Amniotic epithelial cell (primary cell): ENCODE data around the gene OR6V1.

Experiments
- DNase-seq: peaks from one replicate; pipeline ENCODE4 v3.0.0-alpha.2; 2010; ENCODE audit warnings: low read depth

OR6V1 gene, protein sequence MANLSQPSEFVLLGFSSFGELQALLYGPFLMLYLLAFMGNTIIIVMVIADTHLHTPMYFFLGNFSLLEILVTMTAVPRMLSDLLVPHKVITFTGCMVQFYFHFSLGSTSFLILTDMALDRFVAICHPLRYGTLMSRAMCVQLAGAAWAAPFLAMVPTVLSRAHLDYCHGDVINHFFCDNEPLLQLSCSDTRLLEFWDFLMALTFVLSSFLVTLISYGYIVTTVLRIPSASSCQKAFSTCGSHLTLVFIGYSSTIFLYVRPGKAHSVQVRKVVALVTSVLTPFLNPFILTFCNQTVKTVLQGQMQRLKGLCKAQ

DNA sequence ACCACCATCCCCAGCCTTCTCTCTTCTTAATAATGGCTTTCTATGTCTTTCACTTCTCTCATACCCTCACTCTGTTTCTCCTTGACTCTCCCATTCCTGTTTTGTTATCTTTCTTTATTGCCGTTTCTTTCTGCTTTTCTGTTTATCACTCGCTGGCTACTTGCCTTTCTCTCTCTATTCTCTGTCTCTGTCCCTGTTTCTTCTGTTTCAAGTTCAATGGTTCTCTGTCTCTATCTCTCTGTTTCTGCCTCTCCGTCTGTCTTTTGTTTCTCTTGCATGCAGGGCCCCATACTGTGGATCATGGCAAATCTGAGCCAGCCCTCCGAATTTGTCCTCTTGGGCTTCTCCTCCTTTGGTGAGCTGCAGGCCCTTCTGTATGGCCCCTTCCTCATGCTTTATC is at the start of gene OR6V1:
Gene OR6V1 (plus strand): TSS at position 301 of the 400 bp plus-strand sequence. CDS start 0 bp downstream, at position 301.
- DNase-seq = no peak

DNA sequence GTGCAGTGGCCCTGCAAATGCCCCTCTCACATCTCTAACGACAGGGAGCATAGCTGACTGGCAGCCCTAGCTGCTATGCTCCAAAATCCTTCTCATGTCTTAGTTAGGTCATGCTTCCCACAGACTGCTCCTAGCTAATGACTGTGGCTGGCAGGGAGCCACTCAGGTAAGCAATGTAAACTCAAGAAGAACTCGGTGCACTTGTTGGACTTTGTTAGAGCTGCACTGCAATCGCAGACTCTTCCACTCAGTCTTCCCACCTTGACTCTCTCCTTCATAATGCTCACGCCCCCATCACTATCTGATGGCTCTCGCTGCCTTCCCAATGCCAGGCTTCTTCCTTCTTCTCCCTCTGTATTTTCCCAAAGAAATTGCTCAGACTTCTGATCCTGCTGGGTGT is 49.2 kb upstream of the OR6V1 start:
- no peak for DNase-seq

DNA sequence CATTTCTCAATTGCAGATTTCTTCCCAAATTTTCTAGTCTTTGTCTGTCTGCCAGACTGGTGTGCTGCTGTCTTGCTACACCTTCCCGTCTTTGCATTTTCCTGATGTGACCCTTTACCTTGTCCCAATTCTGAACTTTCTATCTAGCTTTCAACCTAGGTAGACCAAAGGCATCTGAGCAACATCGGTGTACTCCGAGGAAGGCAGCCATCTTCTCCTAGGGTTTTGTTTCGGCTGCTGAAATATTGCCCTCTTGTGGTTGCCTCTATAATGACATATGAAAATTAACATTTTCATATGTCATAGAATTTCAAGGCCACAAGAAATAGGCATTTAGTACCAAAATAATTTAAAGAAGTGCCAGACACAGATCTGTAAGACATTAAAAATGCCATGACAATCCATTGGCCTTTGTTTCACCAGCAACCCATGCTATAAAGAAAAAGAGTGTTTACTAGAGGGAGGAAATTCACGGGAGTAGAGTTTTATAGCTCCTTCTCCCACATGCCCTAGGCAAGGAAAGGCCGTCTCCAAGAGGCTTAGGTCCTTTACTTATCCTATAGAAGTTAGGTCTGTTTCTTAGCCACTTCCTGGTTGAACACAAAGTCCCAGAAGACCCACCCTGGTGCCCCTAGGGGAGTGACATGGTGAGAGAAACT is 48.6 kb upstream of the OR6V1 start:
- DNase-seq = peak; percentile 36

DNA sequence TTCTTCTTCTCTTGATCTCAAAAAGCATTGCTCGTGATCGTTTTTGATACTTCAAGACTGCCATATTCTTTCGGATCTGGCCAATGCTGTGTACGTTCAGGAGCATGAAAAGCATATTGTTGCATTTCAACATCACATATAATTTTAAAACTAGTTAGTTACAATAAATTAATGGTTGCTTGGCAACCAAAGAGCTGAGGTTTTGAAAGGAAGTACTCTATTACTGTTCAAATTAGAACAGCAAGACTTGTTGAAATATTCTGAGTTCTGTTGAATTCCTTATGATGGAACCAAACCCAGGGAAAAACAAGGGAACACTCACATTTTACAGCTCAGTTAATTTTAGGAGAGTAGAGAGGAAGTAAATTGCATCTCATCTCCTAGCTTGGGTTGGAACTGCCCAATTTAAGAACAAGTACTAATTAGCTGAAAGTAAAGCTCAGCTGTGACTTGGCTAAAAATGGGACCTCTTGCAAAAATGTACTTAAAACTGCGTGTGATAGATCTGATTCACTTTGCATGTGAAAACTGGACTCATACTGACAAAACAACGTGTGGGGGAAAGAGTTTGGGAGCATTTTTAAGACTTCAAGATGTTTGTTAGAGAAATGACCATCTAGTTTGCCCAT is 46.4 kb upstream of the OR6V1 start:
- no peak for DNase-seq

DNA sequence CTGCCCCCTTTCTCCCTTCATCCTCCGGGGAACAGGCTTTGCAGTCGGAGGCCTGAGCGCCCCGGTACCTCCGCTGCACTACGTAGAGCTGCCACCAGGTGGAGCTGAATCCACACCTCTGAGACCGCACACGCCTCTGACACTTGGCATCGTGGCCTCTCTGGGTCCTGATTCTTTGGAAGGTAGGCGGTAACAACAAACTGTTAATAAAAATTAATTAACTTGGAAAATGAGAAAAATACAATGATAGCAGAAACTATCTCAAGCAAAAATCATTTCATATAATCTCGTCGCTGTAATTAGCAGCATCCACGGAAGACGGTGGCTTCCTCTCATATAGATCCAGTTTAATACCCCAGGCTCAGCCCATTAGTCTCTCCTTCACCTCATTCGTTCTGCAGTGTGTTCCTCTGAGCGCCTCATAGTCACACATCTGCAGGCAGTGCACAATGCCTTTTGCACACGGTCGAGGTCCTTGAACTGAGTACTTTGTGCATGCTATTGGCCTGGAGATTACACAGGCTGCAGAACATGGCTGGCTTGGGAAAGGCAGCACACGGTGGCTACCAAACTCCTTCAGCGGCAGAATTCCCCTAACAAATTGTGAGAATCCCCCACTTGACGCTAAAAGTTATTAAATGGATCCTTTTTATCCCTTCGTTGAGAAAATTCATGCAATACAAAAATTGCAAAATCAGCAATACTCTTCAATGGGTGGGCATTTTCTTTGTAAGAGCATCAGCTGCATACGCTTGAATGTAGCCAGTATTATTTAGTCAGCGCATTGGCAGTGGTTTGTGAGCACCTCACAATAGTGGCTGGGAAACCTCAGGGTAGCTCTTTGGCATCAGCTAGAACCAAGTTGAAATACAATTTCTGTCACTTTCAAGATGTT is 43.9 kb upstream of the OR6V1 start:
- DNase-seq = peak; percentile 42

DNA sequence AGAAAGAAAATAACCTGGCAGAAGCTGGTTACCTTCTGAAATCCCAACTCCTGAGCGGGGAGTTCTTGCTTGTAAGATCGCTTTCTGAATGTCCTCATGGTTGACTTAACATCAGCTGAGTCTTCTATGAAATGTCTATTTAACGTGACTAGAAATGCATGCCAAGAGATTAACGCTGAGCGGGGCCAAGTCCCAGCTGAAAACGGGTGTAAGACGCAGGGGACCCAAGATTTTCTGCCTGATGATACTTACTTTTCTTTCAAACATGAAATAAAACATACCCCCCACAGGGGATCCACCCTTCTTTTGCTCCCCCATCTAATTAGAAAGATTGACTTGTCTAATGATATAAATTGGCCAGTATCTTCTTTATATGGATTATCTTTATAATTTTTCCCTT is 40.1 kb upstream of the OR6V1 start:
- no peak for DNase-seq

DNA sequence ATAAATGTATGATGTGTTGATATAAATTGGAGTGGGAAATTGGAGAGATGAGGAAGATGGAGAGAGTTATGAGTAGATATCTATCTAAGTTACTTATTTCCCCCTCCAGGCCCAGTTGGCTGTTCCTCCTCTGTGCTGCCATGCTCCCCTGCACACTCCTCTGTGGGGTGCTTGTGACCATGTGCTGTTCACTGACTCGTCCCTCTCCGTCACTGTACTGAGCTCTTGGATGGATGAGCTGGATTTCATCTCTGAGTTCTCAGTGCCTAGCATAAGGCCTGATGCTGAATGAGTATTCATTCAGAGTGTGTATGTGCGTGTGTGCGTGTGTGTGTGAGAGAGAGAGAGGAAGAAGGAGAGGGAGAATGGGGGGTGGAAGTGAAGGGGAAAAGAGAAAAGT is 39.7 kb upstream of the OR6V1 start:
- DNase-seq = no peak

DNA sequence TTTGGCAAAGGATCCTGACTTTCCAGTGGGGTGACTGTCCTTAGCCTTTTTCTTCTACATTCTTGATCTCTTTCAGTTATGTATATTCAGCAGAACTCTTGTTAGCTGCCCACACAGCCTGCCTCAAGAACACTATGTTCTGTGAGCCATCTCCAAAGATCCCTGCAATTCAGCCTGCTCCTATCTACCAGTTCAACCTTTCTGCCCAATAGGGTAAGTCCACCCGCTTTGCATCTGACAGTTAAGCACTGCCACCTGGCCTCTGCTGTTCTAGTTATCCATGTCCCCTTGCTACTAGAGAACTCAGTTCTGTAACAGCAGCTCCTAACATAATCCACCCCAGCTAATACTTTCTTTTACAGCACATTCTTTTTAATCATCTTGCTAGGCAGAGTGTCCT is 38.7 kb upstream of the OR6V1 start:
- DNase-seq = peak; percentile 58

DNA sequence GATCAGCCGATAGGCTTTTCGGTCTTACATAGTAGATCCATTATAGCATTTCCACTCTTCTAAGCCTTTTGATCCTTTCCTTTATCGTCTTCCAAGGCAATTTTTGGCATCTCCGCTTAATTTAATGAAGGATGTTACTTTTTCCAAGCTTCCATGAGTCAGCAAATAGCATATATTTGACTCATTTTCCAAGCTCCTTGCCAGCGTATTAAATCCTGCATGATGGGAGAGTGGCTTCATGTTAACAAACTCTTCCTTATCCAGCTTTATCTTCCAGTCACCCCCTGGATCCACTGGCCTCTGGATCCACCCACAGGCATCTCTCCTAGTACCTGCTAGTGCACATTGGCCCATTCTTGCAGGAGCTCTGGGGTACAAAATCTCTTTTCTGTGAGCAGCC is 38.2 kb upstream of the OR6V1 start:
- DNase-seq = peak; percentile 87

DNA sequence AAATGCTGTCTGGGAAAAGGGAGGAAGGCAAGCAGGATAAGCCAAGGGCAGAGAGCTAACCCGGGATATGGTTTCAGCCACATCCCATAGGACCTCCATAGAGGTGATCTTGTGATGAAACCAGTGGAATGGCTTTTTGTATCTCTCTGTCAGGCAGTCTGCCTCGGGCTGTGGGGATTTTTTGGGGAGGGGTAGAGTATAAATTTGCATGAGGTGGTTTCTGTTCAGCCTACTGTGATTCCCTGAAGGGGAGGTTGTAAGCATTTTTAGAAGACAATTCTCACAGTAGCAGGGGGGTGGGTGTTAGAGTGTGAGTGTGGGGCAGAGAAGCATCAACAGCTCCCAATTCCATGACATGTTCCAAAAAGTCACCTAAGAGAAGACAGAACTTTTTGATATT is 37.1 kb upstream of the OR6V1 start:
- no peak for DNase-seq

DNA sequence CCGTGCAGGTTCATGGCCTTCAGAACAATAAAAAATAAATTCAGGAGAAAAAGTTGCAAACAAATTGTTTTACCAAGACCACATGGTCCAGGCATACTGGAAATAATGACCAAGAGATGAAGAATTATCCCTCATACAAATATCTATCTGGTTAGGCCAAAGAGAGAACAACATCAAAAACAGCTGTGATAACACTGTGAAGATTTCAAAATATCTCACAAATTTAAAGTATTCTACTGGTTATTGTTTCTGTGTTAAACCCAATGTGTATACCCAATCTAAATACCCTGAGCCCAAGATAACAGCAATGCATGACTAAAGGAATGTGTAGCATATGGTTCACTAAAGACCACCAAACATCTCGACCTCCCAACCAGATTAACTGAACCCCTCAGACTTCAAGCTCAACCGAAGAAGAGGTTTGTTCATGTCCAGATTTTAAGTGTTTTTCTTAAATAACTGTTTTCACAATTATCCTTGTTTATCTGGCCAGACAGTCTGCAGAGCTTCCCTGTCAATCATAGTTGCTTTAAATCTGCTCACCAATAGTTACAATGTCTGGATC is 36.1 kb upstream of the OR6V1 start:
- DNase-seq = peak; percentile 8

DNA sequence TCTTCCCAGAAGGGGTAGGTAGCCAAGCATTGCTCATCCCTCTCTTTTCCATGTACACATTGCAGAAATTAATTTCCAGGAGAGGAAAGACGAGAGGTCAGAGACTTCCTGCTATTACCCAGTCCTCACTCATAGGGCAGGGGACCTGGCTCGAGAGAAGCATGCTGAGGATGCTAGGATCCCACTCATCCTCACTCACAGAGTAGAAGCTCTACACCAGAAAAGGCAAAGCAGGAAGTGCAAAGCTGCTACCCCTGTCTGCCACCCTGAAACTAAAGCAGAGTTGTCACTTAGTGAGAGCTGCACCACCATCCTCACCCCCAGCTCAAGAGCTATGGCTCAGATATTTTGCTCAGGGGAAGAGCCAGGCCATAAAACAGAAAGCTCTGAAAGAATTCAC is 35.1 kb upstream of the OR6V1 start:
- no peak for DNase-seq

DNA sequence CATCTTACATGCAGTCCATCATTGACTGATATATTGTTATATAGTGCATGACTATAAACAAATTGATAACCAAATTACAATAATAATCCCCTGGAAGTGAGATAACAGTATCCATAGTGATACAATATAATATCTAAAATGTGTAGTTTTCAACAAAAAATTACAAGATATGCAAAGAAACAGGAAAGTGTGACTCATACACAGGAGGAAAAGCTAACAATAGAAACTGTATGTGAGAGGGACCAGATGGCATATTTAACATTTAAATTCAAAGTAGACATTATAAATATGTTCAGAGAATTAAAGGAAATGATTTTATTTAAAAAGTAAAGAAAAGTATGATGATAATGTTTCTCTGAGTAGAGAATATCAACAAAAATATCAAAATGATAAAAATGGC is 33.2 kb upstream of the OR6V1 start:
- DNase-seq = no peak

DNA sequence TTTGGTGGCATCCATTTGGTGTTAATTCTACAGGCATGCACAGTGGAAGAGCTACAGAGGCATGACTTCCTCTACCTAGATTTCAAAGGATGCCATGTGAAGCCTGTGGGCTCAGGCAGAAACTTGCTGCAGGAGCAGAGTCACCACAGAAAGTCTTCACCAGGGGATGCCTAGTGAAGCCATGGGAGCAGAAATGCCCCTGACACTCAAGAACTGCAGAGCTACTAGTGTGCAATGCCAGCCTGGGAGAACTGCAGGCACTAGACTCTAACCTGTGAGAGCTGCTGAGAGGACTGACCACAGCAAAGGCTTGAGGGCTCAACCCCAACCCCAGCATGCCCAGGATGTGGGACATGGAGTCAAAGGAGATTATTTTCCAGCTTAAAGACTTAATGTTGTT is 29.1 kb upstream of the OR6V1 start:
- DNase-seq = no peak

DNA sequence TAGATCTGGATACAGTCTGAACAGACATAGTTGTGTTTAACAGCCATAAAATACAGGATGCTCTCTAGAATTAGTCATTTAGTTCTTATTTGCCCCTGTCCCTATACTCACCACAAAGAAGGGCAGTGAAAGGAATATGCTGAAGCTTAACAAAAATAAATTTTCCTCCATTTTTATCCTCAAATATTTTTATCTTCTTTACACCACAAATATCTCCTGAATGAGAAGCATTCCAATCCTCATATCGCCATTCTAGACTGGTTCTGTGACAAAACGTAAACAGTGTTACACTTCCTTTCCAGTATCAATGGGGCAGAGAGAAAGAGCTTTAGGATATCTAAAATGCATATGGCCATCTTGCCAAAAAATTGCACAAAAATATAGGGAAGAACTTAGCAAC is 26.8 kb upstream of the OR6V1 start:
- DNase-seq = no peak

DNA sequence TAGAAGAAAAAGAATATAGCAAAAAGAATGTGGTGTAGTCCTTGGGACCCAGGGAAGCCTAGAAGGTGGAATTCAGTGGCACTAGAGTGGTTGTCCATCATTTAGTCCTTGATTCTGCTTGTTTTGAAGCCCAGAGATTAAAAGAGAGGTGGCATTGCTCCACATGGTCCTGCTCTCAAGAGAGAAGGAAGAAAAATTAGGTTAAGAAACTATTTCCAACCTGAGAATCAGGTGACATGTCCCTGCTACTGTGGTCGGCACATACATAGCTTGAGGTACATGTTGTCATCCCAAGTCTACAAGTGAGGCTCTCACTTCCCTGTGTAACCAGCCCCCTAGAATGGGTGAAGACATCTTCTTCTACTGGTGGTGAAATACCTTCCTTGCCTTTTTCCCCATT is 25.1 kb upstream of the OR6V1 start, which contains the start of gene OR9A2:
Gene OR9A2 (minus strand): TSS at position 101 of the 400 bp plus-strand sequence. CDS start 0 bp downstream, at position 101.
- no peak for DNase-seq

DNA sequence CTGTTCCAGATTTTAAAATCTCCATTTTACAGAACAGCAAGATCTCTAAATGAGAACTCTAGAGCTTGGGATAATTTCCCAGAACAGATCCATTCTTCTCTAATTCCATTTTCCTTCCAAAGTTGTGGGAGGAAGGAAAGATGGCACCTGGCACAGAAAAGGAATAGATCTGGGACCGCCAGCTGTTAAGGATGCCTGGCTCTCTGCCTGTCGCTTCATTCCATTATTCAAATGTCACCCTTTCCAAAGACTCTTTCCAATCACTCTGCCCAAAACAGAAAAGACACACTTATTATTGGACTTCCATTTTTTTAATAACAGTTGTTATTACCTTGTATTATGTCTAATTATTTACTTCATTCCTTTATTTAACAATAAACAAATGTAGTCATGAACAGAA is 24.5 kb upstream of the OR6V1 start:
- no peak for DNase-seq

DNA sequence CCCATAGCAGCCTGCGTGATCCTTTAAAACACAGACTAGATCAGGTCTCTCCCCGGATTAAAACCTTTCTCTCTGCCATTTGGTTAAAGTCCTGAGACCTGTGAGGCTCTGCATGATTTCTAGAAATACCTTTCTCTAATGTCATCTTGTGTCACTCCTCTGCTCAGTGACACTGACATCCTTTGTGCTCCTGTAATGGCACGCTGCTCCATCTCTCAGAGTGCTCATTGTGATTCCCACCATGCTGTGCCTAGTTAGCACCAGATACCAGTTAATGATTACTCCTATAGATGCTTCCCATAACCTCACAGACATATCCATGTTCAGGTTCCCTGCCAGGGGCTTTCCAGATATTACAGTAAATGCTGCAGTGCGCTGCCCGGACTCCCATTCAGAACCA is 13.5 kb upstream of the OR6V1 start:
- no peak for DNase-seq

DNA sequence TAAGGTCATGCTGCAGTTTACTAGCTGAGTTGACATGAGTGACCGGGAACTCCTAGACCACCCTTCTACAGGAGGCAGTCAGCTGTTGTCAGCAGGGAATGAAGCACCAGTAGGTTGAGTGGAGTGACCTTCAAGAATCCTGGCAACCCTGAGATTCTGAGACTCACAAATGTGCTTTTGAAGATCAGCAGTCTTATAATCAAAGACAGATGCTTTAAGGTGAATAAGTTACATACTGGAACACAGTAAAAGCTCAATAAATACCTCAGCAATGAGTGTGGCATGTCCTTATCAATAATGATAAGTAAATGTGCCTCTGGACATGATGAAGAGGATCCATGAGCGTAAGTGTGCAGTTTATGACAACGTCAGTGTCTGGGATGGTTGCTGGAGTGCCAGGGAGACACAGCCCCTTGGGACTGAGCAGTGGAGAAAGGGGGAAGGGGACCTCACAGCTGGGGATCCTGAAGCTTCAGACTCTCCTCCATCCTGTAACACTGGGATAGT is 11.9 kb upstream of the OR6V1 start:
- DNase-seq = no peak

DNA sequence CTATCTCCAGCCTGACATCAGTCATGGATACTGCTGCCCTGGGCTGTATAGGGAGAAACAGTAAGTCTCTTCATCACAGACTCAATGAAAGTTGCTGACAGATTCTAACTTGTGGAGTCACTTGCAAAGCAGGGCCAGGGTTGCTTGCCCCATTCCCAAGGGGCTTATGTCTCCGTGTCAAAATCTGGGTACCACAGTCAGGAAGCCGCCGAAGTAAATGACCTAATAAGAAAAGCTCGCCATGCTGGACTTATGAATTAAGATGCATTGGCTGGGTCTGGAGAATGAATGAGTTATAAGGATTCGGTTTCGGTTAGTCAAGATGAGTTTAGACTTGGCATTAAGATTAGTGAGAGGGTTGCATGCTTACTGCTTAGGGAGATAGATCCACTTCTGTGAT is 10.8 kb upstream of the OR6V1 start:
- DNase-seq = no peak

DNA sequence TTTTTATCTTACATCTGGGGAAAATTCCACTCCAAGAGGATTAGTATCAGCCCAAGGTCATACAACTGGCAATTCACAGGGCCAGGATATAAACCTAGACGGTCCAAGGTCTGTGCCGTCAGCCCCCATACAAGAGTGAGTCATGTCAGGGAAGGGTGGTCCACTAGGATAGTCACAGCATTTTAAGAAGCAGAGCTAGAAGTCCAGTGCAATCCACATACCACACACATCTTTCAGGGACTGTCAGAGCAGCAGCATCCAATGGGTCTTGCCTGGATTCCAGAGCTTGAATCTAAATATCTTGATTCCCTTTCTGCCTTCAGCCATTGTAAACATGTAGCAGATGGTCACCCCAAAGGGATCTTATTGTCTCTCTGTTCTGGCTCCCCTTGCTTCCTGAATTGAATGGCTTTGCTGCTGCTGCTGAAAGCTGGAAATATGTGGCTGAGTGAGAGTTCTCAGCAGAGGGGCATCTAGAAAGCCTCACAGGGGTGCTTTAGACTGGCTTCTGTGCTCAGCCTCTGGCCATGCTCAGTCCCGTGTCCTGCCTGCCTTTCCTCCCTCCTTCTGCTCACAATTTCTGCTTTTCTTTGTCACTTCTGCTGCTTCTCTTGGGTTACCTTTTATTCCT is 9.9 kb upstream of the OR6V1 start:
- no peak for DNase-seq
